Measurements from ENCODE around the gene DDR1. TPM values are rescaled to one million over a fixed set of nuclear protein-coding genes. Genes with fewer than 3 reads are reported as not detected.

The DDR1 gene
- total and polyA plus RNA-seq, 12 donors: 7.3 to 49.2 (median 23.3) TPM

DNA sequence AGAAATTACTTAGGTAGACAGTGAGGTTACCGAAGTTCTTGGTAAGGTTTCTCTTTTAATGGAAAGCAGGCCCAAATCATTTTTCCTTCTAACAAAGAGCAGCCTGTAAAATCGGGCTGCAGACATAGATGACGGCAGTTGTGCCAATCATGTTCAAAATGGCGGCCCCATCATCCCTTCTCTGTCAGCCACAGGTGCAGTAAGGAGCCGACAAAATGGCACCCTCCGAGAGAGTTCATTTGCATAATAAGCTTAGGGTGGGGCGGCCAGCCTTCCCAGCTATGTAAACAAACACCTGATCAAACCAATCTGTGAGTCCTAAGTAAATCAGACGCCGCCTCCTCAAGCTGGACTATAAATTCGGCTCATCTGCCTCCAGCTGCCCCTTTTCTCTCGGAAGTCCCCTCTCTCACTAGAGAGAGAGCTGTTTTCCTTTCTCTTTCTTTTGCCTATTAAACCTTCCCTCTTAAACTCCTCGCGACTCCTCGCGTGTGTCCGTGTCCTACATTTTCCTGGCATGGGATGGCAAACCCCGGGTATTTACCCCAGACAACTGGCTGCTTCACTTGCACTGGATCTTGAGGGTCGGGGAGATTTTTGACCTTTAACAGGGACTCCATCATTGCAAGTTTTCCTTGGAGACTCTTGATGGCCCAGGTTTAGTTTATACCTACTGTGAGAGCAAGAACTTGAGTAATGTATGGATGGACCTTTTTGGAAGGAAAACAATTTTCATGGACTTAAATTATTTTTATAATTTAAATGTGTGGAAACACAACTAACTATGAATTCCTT is 8.9 kb upstream of the DDR1 start:
- intact Hi-C loops (cut with DNase I): loop anchor here in 9 of 10 donors (2.0 to 10.0 kb wide), 9 partner anchors 47 to 203 kb away; partner anchors contain the start of genes FLOT1 (in 3 of the 9), IER3 (in 3 of the 9), TUBB (in 3 of the 9) and DHX16 (in 1 of the 9)
- TF ChIP-seq, protein P1, sequence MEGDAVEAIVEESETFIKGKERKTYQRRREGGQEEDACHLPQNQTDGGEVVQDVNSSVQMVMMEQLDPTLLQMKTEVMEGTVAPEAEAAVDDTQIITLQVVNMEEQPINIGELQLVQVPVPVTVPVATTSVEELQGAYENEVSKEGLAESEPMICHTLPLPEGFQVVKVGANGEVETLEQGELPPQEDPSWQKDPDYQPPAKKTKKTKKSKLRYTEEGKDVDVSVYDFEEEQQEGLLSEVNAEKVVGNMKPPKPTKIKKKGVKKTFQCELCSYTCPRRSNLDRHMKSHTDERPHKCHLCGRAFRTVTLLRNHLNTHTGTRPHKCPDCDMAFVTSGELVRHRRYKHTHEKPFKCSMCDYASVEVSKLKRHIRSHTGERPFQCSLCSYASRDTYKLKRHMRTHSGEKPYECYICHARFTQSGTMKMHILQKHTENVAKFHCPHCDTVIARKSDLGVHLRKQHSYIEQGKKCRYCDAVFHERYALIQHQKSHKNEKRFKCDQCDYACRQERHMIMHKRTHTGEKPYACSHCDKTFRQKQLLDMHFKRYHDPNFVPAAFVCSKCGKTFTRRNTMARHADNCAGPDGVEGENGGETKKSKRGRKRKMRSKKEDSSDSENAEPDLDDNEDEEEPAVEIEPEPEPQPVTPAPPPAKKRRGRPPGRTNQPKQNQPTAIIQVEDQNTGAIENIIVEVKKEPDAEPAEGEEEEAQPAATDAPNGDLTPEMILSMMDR (IDR thresholded peaks at IDR 0.05): no peak
- no peak overlapping the region for H3K27ac ChIP-seq
- peaks cover 0 to 17% (median 2%) of the 10 kb centered on the region in 11 donors for H3K9me3 ChIP-seq
- H3K36me3 ChIP-seq: no peaks in the 10 kb centered on the region
- H3K27me3 ChIP-seq: no peaks in the 10 kb centered on the region
- no peak overlapping the region for H3K4me3 ChIP-seq
- no peak for DNase-seq
- 89% methylated on average over 18 of the region's 18 CpGs for WGBS, 2 donors
- no peak for ATAC-seq
- peaks cover 2 to 23% (median 12%) of the 10 kb centered on the region in 9 donors for H3K4me1 ChIP-seq

DNA sequence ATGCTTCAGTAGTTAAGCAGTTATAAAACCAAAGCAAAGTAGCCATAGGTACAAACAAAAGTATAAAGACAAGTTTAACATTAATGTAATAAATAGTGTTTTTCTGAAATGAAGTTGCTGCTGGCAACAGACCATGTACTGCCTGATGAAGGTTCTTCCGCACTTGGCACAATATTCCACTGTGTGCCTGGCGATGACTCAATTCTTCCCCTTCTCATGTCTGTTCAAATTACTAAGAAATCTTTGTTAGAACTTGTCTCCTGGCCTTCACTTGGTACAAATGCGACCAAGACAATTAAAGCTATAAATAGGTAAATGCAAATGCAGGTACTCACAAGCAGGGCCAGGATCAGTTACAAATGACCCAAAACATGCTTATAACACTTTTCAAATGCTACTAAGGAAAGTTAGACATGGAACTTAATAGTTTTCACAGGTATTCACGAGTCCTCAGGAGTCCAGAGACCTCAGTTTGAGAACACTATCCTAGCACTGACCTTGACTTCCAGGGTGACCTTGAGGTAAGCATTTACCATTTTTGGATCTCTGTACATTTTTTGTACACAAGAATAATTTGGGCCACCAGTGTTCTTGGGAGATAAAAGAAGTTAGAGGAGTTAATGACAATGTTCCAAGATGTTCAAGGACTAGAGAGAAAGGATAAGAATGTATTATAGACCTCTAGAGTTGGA is 8.1 kb upstream of the DDR1 start:
- no peaks in the 10 kb centered on the region for H3K27me3 ChIP-seq
- ATAC-seq (no peak), DNase-seq (no peak)
- 53 to 77% methylated on average over 4 of the region's 4 CpGs for WGBS, 2 donors
- TF ChIP-seq, protein P1 (IDR thresholded peaks at IDR 0.05): no peak
- peak overlapping the region in 2 of 10 donors; percentile 2 to 17 for H3K27ac ChIP-seq
- H3K4me3 ChIP-seq: no peak overlapping the region
- H3K4me1 ChIP-seq: peaks cover 2 to 23% (median 12%) of the 10 kb centered on the region in 9 donors
- H3K36me3 ChIP-seq: no peaks in the 10 kb centered on the region
- peaks cover 0 to 11% (median 2%) of the 10 kb centered on the region in 11 donors for H3K9me3 ChIP-seq
- intact Hi-C loops (cut with DNase I): loop anchor here in 9 of 10 donors (2.0 to 10.0 kb wide), 9 partner anchors 47 to 204 kb away; partner anchors contain the start of genes FLOT1 (in 3 of the 9), IER3 (in 3 of the 9), TUBB (in 3 of the 9) and DHX16 (in 1 of the 9)

DNA sequence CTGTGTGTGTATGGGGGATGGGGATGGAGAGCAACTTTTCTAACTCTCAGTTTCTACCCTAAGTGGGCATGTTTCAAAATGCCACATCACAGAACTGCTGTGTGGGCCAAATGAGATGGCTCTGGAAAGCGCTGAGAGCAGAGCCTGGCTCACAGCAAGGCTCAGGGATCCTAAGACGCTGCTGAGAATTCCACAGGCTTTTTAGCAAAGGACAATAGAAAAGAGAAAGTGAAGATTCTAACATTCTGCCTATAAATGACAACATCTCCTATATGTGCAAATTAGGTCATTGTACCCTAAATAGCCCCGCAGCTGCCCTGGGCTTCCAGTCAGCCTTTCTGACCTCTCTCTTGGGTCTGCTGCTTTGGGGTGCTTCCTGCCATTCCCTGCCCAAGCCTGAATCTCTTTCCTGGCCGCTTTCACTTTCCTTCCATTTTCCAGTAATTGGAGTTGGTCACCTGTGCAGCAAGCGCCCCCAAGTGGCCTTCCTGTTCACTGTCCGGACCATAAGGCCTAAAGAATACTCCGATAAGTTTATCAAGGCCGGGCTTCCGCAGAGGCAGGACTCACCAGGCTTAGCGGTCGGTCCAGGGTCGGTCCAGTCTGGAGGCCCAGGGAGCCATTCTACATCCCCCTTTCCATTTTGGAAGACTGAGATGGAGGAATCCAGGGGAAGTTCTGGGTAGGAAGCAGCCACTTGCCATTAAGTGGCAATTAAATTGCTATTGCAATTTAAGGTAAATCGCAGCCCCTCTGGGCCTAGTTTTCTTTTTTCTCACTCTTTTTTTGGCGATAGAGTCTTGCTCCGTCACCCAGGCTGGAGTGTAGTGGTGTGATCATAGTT is 6.7 kb upstream of the DDR1 start:
- Histone ChIP-seq H3K27ac (peak overlapping the region in 9 of 10 donors; percentile 3 to 86 (median 78)), H3K36me3 (no peaks in the 10 kb centered on the region), H3K9me3 (no peaks in the 10 kb centered on the region), H3K27me3 (no peaks in the 10 kb centered on the region), H3K4me1 (peaks cover 8 to 32% (median 17%) of the 10 kb centered on the region in 9 donors), H3K4me3 (peak overlapping the region in 9 of 10 donors; percentile 14 to 49 (median 40))
- TF ChIP-seq, protein P1 (IDR thresholded peaks at IDR 0.05): peak; percentile 71 to 95 (median 88)
- intact Hi-C loops (cut with DNase I): loop anchor here in 9 of 10 donors (1.0 to 10.0 kb wide), 10 partner anchors 49 to 205 kb away; partner anchors contain the start of genes FLOT1 (in 3 of the 9), IER3 (in 3 of the 9), TUBB (in 3 of the 9) and DHX16 (in 1 of the 9)
- DNase-seq (peak; percentile 86 to 92), ATAC-seq (peak; percentile 87 to 92 (median 89))
- 14 to 15% methylated on average over 15 of the region's 15 CpGs for WGBS, 2 donors

Measured in heart right ventricle (tissue), 16 donors.